K562 treated with DMSO at 1 percent for 48 hours (cell line): ENCODE measurements around the gene FRMD4B. TPM values are rescaled to one million over a fixed set of nuclear protein-coding genes. Genes with fewer than 3 reads are reported as not detected.

Experiments used
- total RNA-seq: library from RNA; unstranded; fragments of 300-600 nt; gene quantifications from 2 replicates; pipeline ENCODE4 v1.2.3, GENCODE V29; 2022; ENCODE audit warnings: low replicate concordance; ENCODE audit errors: extremely low read depth

The FRMD4B gene
- total RNA-seq, result not detected in 2 replicates

GRCh38 chr3:69385723-69386555 lies at the start of gene FRMD4B:
TSS of gene FRMD4B (minus strand) at chr3:69386088. CDS start at chr3:69385989, 99 bp downstream.

GRCh38 chr3:69122403-69122802 lies 263.5 kb downstream of the FRMD4B start, which contains the start of gene LMOD3:
TSS of gene LMOD3 (minus strand) at chr3:69122595. CDS start at chr3:69122386, 209 bp downstream.

